Measurements from ENCODE around the gene PCDHA1. TPM values are rescaled to one million over a fixed set of nuclear protein-coding genes. Genes with fewer than 3 reads are reported as not detected.

The PCDHA1 gene
- total RNA-seq, 1 experiment from 2014 or later, result not detected

GRCh38 chr5:140916325-140916724, 130.4 kb downstream of the PCDHA1 start:
- no peak for TF ChIP-seq YY1 (IDR thresholded peaks at IDR 0.05; ENCODE audit: extremely low read depth, insufficient replicate concordance, low read depth, low read length)
- TF ChIP-seq, protein P1, sequence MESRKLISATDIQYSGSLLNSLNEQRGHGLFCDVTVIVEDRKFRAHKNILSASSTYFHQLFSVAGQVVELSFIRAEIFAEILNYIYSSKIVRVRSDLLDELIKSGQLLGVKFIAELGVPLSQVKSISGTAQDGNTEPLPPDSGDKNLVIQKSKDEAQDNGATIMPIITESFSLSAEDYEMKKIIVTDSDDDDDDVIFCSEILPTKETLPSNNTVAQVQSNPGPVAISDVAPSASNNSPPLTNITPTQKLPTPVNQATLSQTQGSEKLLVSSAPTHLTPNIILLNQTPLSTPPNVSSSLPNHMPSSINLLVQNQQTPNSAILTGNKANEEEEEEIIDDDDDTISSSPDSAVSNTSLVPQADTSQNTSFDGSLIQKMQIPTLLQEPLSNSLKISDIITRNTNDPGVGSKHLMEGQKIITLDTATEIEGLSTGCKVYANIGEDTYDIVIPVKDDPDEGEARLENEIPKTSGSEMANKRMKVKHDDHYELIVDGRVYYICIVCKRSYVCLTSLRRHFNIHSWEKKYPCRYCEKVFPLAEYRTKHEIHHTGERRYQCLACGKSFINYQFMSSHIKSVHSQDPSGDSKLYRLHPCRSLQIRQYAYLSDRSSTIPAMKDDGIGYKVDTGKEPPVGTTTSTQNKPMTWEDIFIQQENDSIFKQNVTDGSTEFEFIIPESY (IDR thresholded peaks at IDR 0.05; ENCODE audit: extremely low read depth, insufficient replicate concordance, low read length), result no peak
- no peak for TF ChIP-seq RAD21 (IDR thresholded peaks at IDR 0.05; ENCODE audit: low read depth)
- TF ChIP-seq EZH2 (IDR thresholded peaks at IDR 0.05), result no peak
- TF ChIP-seq POLR2A (IDR thresholded peaks at IDR 0.05; ENCODE audit: borderline replicate concordance, extremely low read depth, insufficient read depth, insufficient read length), result no peak
- TF ChIP-seq MAX (IDR thresholded peaks at IDR 0.05), result no peak
- intact Hi-C loops (cut with micrococcal nuclease), result no loop called here
- ChIA-PET RAD21 (ENCODE audit: low non-redundant PET in 1 of 2, low total read pairs in 2 of 2, uncharacterized antibody in 2 of 2, unreplicated experiment in 2 of 2) (no interaction called here), CTCF (no interaction called here), POLR2A (no interaction called here)
- no peak overlapping the region for H3K4me3 ChIP-seq (replicated peaks in 1 of 2; ENCODE audit: low read depth in 1 of 2, low read length in 2 of 2)
- DNase-seq (ENCODE audit: low read depth, low spot score), result no peak
- no peaks in the 10 kb centered on the region for H3K27me3 ChIP-seq (ENCODE audit: insufficient read depth, low read length)
- H4K20me1 ChIP-seq (ENCODE audit: insufficient read depth), result no peaks in the 10 kb centered on the region
- H3K36me3 ChIP-seq (ENCODE audit: control insufficient read depth in 1 of 2, insufficient read depth in 2 of 2, low read length in 2 of 2), result no peaks in the 10 kb centered on the region
- no peaks in the 10 kb centered on the region for H3K9me2 ChIP-seq (ENCODE audit: insufficient read depth)
- no peak overlapping the region for H3K9ac ChIP-seq (ENCODE audit: low read length)
- H3K9me3 ChIP-seq (ENCODE audit: control insufficient read depth in 1 of 2, insufficient read depth in 1 of 2, low read depth in 1 of 2, low read length in 2 of 2), result no peaks in the 10 kb centered on the region
- H2AFZ ChIP-seq (ENCODE audit: low read depth, low read length, poor library complexity, severe bottlenecking), result no peak overlapping the region
- BruUV-seq (replicated peaks), result no TSS peak
- ATAC-seq, result no peak
- H3K4me2 ChIP-seq (ENCODE audit: low read length), result no peak overlapping the region
- no peaks in the 10 kb centered on the region for H3K4me1 ChIP-seq (ENCODE audit: control insufficient read depth in 1 of 2, insufficient read depth in 2 of 2, low read length in 2 of 2)
- H3K79me2 ChIP-seq (ENCODE audit: insufficient read depth, low read length), result no peaks in the 10 kb centered on the region
- no peak overlapping the region for H3K27ac ChIP-seq (ENCODE audit: low read depth, low read length)

DNA sequence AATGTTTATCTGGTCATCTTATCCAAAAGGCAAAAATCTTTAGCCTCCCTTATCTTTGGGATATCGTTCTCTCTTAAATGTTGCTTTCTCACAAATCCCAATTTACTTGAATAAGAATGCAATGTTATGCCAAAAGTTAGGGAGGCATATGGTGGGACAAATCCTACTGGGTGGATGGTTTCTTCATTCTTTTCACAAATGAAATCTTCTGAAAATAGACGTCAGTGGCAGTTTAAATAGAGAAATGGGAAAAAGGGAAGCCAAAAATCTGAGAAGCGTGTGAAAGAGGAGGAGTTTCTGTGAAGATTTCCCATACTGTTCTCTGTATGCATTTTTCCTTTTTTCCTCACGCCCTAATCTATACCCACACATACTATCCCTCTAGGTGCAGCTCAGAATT, 137.7 kb downstream of the PCDHA1 start:
- ChIA-PET CTCF (interaction anchor here (1.0 to 1.1 kb wide), 2 partner anchors 12 to 117 kb away, joined by 3 to 4 read pairs; no protein-coding TSS in a partner anchor), RAD21 (ENCODE audit: low non-redundant PET in 1 of 2, low total read pairs in 2 of 2, uncharacterized antibody in 2 of 2, unreplicated experiment in 2 of 2) (no interaction called here), POLR2A (no interaction called here)
- Histone ChIP-seq H3K4me2 (ENCODE audit: low read length) (no peak overlapping the region), H3K4me3 (replicated peaks in 1 of 2; ENCODE audit: low read depth in 1 of 2, low read length in 2 of 2) (no peak overlapping the region), H3K9me3 (ENCODE audit: control insufficient read depth in 1 of 2, insufficient read depth in 1 of 2, low read depth in 1 of 2, low read length in 2 of 2) (no peaks in the 10 kb centered on the region), H3K9ac (ENCODE audit: low read length) (no peak overlapping the region), H2AFZ (ENCODE audit: low read depth, low read length, poor library complexity, severe bottlenecking) (no peak overlapping the region), H3K79me2 (ENCODE audit: insufficient read depth, low read length) (no peaks in the 10 kb centered on the region), H3K27me3 (ENCODE audit: insufficient read depth, low read length) (no peaks in the 10 kb centered on the region), H3K4me1 (ENCODE audit: control insufficient read depth in 1 of 2, insufficient read depth in 2 of 2, low read length in 2 of 2) (peaks cover 2 to 15% of the 10 kb centered on the region in 2 experiments; a peak in 3 of 4 replicates), H3K9me2 (ENCODE audit: insufficient read depth) (no peaks in the 10 kb centered on the region), H3K36me3 (ENCODE audit: control insufficient read depth in 1 of 2, insufficient read depth in 2 of 2, low read length in 2 of 2) (no peaks in the 10 kb centered on the region), H3K27ac (ENCODE audit: low read depth, low read length) (no peak overlapping the region), H4K20me1 (ENCODE audit: insufficient read depth) (no peaks in the 10 kb centered on the region)
- no TSS peak for BruUV-seq (replicated peaks)
- no peak for ATAC-seq
- DNase-seq (ENCODE audit: low read depth, low spot score), result no peak
- intact Hi-C loops (cut with micrococcal nuclease), result no loop called here
- TF ChIP-seq SRF (IDR thresholded peaks at IDR 0.05; ENCODE audit: low read depth) (no peak), EZH2phosphoT487 (IDR thresholded peaks at IDR 0.05; ENCODE audit: borderline replicate concordance) (no peak), YY1 (IDR thresholded peaks at IDR 0.05; ENCODE audit: extremely low read depth, insufficient replicate concordance, low read depth, low read length) (no peak), TCF7L2 (IDR thresholded peaks at IDR 0.05; ENCODE audit: borderline replicate concordance, extremely low read depth, insufficient read depth, insufficient read length) (no peak), ZFX (IDR thresholded peaks at IDR 0.05) (no peak), JUND (IDR thresholded peaks at IDR 0.05) (no peak), RAD21 (IDR thresholded peaks at IDR 0.05; ENCODE audit: low read depth) (no peak)
- TF ChIP-seq, protein P2, sequence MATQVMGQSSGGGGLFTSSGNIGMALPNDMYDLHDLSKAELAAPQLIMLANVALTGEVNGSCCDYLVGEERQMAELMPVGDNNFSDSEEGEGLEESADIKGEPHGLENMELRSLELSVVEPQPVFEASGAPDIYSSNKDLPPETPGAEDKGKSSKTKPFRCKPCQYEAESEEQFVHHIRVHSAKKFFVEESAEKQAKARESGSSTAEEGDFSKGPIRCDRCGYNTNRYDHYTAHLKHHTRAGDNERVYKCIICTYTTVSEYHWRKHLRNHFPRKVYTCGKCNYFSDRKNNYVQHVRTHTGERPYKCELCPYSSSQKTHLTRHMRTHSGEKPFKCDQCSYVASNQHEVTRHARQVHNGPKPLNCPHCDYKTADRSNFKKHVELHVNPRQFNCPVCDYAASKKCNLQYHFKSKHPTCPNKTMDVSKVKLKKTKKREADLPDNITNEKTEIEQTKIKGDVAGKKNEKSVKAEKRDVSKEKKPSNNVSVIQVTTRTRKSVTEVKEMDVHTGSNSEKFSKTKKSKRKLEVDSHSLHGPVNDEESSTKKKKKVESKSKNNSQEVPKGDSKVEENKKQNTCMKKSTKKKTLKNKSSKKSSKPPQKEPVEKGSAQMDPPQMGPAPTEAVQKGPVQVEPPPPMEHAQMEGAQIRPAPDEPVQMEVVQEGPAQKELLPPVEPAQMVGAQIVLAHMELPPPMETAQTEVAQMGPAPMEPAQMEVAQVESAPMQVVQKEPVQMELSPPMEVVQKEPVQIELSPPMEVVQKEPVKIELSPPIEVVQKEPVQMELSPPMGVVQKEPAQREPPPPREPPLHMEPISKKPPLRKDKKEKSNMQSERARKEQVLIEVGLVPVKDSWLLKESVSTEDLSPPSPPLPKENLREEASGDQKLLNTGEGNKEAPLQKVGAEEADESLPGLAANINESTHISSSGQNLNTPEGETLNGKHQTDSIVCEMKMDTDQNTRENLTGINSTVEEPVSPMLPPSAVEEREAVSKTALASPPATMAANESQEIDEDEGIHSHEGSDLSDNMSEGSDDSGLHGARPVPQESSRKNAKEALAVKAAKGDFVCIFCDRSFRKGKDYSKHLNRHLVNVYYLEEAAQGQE (IDR thresholded peaks at IDR 0.05; ENCODE audit: low read depth), result no peak
- TF ChIP-seq, protein P1 (IDR thresholded peaks at IDR 0.05; ENCODE audit: extremely low read depth, insufficient replicate concordance, low read length), result no peak

All from HCT116 (cell line).